Smooth muscle cell (in vitro differentiated cells): Measurements from ENCODE around the gene SLC12A4. TPM values are rescaled to one million over a fixed set of nuclear protein-coding genes. Genes with fewer than 3 reads are reported as not detected.
"Not testable (repeated sequence)": the region's sequence is repeated elsewhere in the genome, so short reads cannot be mapped to it uniquely, and the experiment has no call there.

Source experiments
- DNase-seq: peaks from one replicate; lab custom pipeline; 2025; ENCODE audit not compliant: unreplicated experiment; lab: John Stamatoyannopoulos, UW
- H2AFZ ChIP-seq: fragments of 200-600 bp; sonication (generic); 2 replicates; pipeline ENCODE4 v1.6.0; 2016; ENCODE audit warnings: antibody characterized with exemption, low read depth, mild to moderate bottlenecking
- H3F3A ChIP-seq: fragments of 200-600 bp; sonication (generic); 2 replicates; pipeline ENCODE4 v1.6.0; 2017; ENCODE audit warnings: antibody characterized with exemption, low read depth
- H3K27ac ChIP-seq: fragments of 200-600 bp; sonication (generic); 2 replicates; pipeline ENCODE4 v1.5.1; 2016; ENCODE audit warnings: low read depth, mild to moderate bottlenecking
- H3K27me3 ChIP-seq: fragments of 200-600 bp; sonication (generic); 2 replicates; pipeline ENCODE4 v1.6.1; 2016; ENCODE audit warnings: low read depth, mild to moderate bottlenecking
- H3K36me3 ChIP-seq: fragments of 200-600 bp; sonication (generic); 2 replicates; pipeline ENCODE4 v1.5.1; 2016; ENCODE audit warnings: low read depth
- H3K4me1 ChIP-seq: fragments of 200-600 bp; sonication (generic); 2 replicates; pipeline ENCODE4 v1.5.1; 2016; ENCODE audit warnings: low read depth
- H3K4me2 ChIP-seq: fragments of 200-600 bp; sonication (generic); 2 replicates; pipeline ENCODE4 v1.6.0; 2016; ENCODE audit warnings: mild to moderate bottlenecking
- H3K4me3 ChIP-seq: fragments of 200-600 bp; sonication (generic); 2 replicates; pipeline ENCODE4 v1.5.1; 2016; ENCODE audit warnings: mild to moderate bottlenecking
- H3K79me2 ChIP-seq: fragments of 200-600 bp; sonication (generic); 2 replicates; pipeline ENCODE4 v1.6.0; 2016; ENCODE audit warnings: low read depth, mild to moderate bottlenecking
- H3K9ac ChIP-seq: fragments of 200-600 bp; sonication (generic); 2 replicates; pipeline ENCODE4 v1.6.0; 2016; ENCODE audit warnings: low read depth
- H3K9me3 ChIP-seq: fragments of 200-600 bp; sonication (generic); replicated peaks from 2 replicates; pipeline ENCODE4 v1.5.1; 2016; ENCODE audit warnings: low read depth
- H4K20me1 ChIP-seq: fragments of 200-600 bp; sonication (generic); 2 replicates; pipeline ENCODE4 v1.6.0; 2016; ENCODE audit warnings: low read depth
- CTCF ChIP-seq: fragments of 200-600 bp; sonication (generic); IDR thresholded peaks from 2 replicates; pipeline ENCODE4 v1.5.1; 2017; ENCODE audit warnings: borderline replicate concordance, mild to moderate bottlenecking, antibody characterized with exemption; ENCODE audit not compliant: insufficient read depth, poor library complexity, severe bottlenecking
- WGBS: methylation state at CpG from one replicate; pipeline ENCODE4 v1.1.7; 2016; ENCODE audit warnings: low lambda C conversion rate; 5-methylcytosine and 5-hydroxymethylcytosine counted together
- polyA plus RNA-seq: library from polyadenylated mRNA; unstranded; fragments of >200 nt; fragmentation: Nextera tagmentation; extraction: Ambion mirVana; gene quantifications from 2 replicates; pipeline ENCODE4 v1.2.1, GENCODE V29; 2016
- total RNA-seq: library from RNA; depleted of rRNA; stranded (reverse); fragments of >200 nt; gene quantifications from 2 replicates; pipeline ENCODE4 v1.2.3, GENCODE V29; 2014

SLC12A4 gene
- total and polyA plus RNA-seq, 2 experiments from 2014 or later, result 47.7 to 92.4 TPM

GRCh38 chr16:67996666-67997065 is 28.2 kb upstream of the SLC12A4 start:
- no peaks in the 10 kb centered on the region for H3K4me1 ChIP-seq
- H3K36me3 ChIP-seq, result no peaks in the 10 kb centered on the region
- no peak overlapping the region for H3K4me2 ChIP-seq
- H3K27ac ChIP-seq, result no peak overlapping the region
- 96% methylated on average over 5 of the region's 5 CpGs for WGBS
- no peaks in the 10 kb centered on the region for H3K9me3 ChIP-seq
- no peak overlapping the region for H3K4me3 ChIP-seq
- H3F3A ChIP-seq, result no peaks in the 10 kb centered on the region
- no peak overlapping the region for H2AFZ ChIP-seq
- H4K20me1 ChIP-seq, result no peaks in the 10 kb centered on the region
- TF ChIP-seq CTCF, result no peak
- H3K27me3 ChIP-seq, result no peaks in the 10 kb centered on the region
- no peak overlapping the region for H3K9ac ChIP-seq
- no peaks in the 10 kb centered on the region for H3K79me2 ChIP-seq
- DNase-seq, result no peak

GRCh38 chr16:67995423-67995822 is 27.0 kb upstream of the SLC12A4 start:
- Histone ChIP-seq H3K9ac (no peak overlapping the region), H2AFZ (no peak overlapping the region), H4K20me1 (no peaks in the 10 kb centered on the region), H3K9me3 (no peaks in the 10 kb centered on the region), H3K4me3 (no peak overlapping the region), H3K4me2 (no peak overlapping the region), H3K27ac (no peak overlapping the region), H3K36me3 (no peaks in the 10 kb centered on the region), H3K4me1 (no peaks in the 10 kb centered on the region), H3K79me2 (no peaks in the 10 kb centered on the region), H3F3A (no peaks in the 10 kb centered on the region), H3K27me3 (no peaks in the 10 kb centered on the region)
- no peak for TF ChIP-seq CTCF
- WGBS, result 91% methylated on average over 5 of the region's 5 CpGs
- no peak for DNase-seq

- not testable (repeated sequence) for H3K27me3 ChIP-seq, H3K9me3 ChIP-seq, H3K36me3 ChIP-seq, H3F3A ChIP-seq, DNase-seq, H3K4me2 ChIP-seq, H4K20me1 ChIP-seq, H3K4me1 ChIP-seq, H3K27ac ChIP-seq, H3K4me3 ChIP-seq, H3K79me2 ChIP-seq, H3K9ac ChIP-seq
- 91% methylated on average over 4 of the region's 6 CpGs for WGBS
- peak overlapping the region; percentile 74 for H2AFZ ChIP-seq
These were observed 25.6 kb upstream of the SLC12A4 start for GRCh38 chr16:67994040-67994408.

- WGBS, result 61% methylated on average over 12 of the region's 39 CpGs
- no peaks in the 10 kb centered on the region for H4K20me1 ChIP-seq
- H3K9ac ChIP-seq, result no peak overlapping the region
- H3K4me2 ChIP-seq, result peak overlapping the region; percentile 85
- H3F3A ChIP-seq, result no peaks in the 10 kb centered on the region
- H3K36me3 ChIP-seq, result no peaks in the 10 kb centered on the region
- DNase-seq, result peak; percentile 40
- H3K4me3 ChIP-seq, result peak overlapping the region; percentile 38
- peak overlapping the region; percentile 74 for H2AFZ ChIP-seq
- no peaks in the 10 kb centered on the region for H3K79me2 ChIP-seq
- no peaks in the 10 kb centered on the region for H3K9me3 ChIP-seq
- no peaks in the 10 kb centered on the region for H3K27me3 ChIP-seq
- TF ChIP-seq CTCF, result peak; percentile 92
- H3K27ac ChIP-seq, result no peak overlapping the region
- no peaks in the 10 kb centered on the region for H3K4me1 ChIP-seq
These were observed 25.0 kb upstream of the SLC12A4 start for GRCh38 chr16:67993207-67994039.
